GM12865 (cell line): ENCODE measurements around the gene MPPED1.

Experiments used
- DNase-seq: peaks from one replicate; pipeline ENCODE4 v3.0.0; 2010; ENCODE audit warnings: low read depth
- H3K4me3 ChIP-seq: 2 replicates; pipeline ENCODE4 v1.5.1; 2011; ENCODE audit warnings: mild to moderate bottlenecking, low read depth, low read length, control low read depth
- CTCF ChIP-seq: IDR thresholded peaks from 2 replicates; pipeline ENCODE4 v1.5.1; 2011; ENCODE audit warnings: low read length, control low read depth, low read depth, inconsistent platforms; ENCODE audit not compliant: insufficient read depth; ENCODE audit errors: missing control alignments

MPPED1 gene

GRCh38 chr22:43411869-43412807 is at the start of gene MPPED1:
TSS of gene MPPED1 (plus strand) at chr22:43412014. CDS start at chr22:43424986, 12,972 bp downstream.
- H3K4me3 ChIP-seq, result no peak within 1 kb of the TSS
- TF ChIP-seq CTCF, result no peak
- no peak for DNase-seq

- no peak for TF ChIP-seq CTCF
- DNase-seq, result no peak
- H3K4me3 ChIP-seq, result no peak overlapping the region
Measured at GRCh38 chr22:43363315-43364168, 48.3 kb upstream of the MPPED1 start.

GRCh38 chr22:43364169-43364435 is 47.7 kb upstream of the MPPED1 start:
- no peak overlapping the region for H3K4me3 ChIP-seq
- DNase-seq, result no peak
- no peak for TF ChIP-seq CTCF

GRCh38 chr22:43365715-43366440 is 45.9 kb upstream of the MPPED1 start:
- DNase-seq, result no peak
- H3K4me3 ChIP-seq, result no peak overlapping the region
- no peak for TF ChIP-seq CTCF

- H3K4me3 ChIP-seq, result no peak overlapping the region
- TF ChIP-seq CTCF, result no peak
- no peak for DNase-seq
Measured at GRCh38 chr22:43370036-43370435, 41.8 kb upstream of the MPPED1 start.

GRCh38 chr22:43375951-43376455 is 35.8 kb upstream of the MPPED1 start:
- no peak for DNase-seq
- no peak overlapping the region for H3K4me3 ChIP-seq
- TF ChIP-seq CTCF, result no peak
